GM19395 (cell line): ENCODE results near the gene COPS4.
"Not testable (repeated sequence)": the region's sequence is repeated elsewhere in the genome, so short reads cannot be mapped to it uniquely, and the experiment has no call there.

Source experiments
- ATAC-seq: cut with Tn5 transposase; IDR thresholded peaks from one replicate; pipeline ENCODE4 v1.9.1; 2021; ENCODE audit warnings: mild to moderate bottlenecking, moderate library complexity; ENCODE audit not compliant: unreplicated experiment

Gene COPS4

GRCh38 chr4:83080561-83080960 is 45.6 kb downstream of the COPS4 start:
- no peak for ATAC-seq

- no peak for ATAC-seq
These were observed 47.8 kb downstream of the COPS4 start for GRCh38 chr4:83082777-83083176.

- ATAC-seq: peak; percentile 67
These were observed 49.0 kb downstream of the COPS4 start for GRCh38 chr4:83083925-83084475.

- not testable (repeated sequence) for ATAC-seq
These were observed 50.0 kb downstream of the COPS4 start for GRCh38 chr4:83084956-83085355.

- ATAC-seq: no peak
These were observed 54.6 kb downstream of the COPS4 start for GRCh38 chr4:83089410-83090157.

GRCh38 chr4:83093060-83093640 is 58.2 kb downstream of the COPS4 start:
- no peak for ATAC-seq

- ATAC-seq: no peak
These were observed 61.4 kb downstream of the COPS4 start for GRCh38 chr4:83096397-83096796.

GRCh38 chr4:83104991-83105390 is 70.0 kb downstream of the COPS4 start:
- ATAC-seq: no peak

GRCh38 chr4:83107631-83108030 is 72.6 kb downstream of the COPS4 start:
- no peak for ATAC-seq

- no peak for ATAC-seq
These were observed 73.3 kb downstream of the COPS4 start for GRCh38 chr4:83108101-83108861.

GRCh38 chr4:83109480-83110222 is 74.7 kb downstream of the COPS4 start:
- peak; percentile 19 for ATAC-seq

- peak; percentile 70 for ATAC-seq
These were observed 75.4 kb downstream of the COPS4 start for GRCh38 chr4:83110223-83110945.

- ATAC-seq: no peak
These were observed 76.2 kb downstream of the COPS4 start for GRCh38 chr4:83110970-83111750.

- ATAC-seq: not testable (repeated sequence)
These were observed 76.8 kb downstream of the COPS4 start for GRCh38 chr4:83111751-83112141.

- ATAC-seq: peak; percentile 41
These were observed 77.2 kb downstream of the COPS4 start for GRCh38 chr4:83112231-83112630.

- no peak for ATAC-seq
These were observed 77.9 kb downstream of the COPS4 start for GRCh38 chr4:83112678-83113428.

GRCh38 chr4:83113429-83113786 is 78.4 kb downstream of the COPS4 start:
- ATAC-seq: no peak

- ATAC-seq: peak; percentile 50
These were observed 79.6 kb downstream of the COPS4 start, which contains the start of gene PLAC8 for GRCh38 chr4:83114576-83114975. Gene PLAC8 (minus strand): TSS chr4:83114729. CDS start chr4:83107921, 6,808 bp downstream.

GRCh38 chr4:83115000-83115399 is 80.0 kb downstream of the COPS4 start:
- ATAC-seq: no peak
